HG03039 (cell line): ENCODE results near the gene GTPBP3.
"Not testable (repeated sequence)": the region's sequence is repeated elsewhere in the genome, so short reads cannot be mapped to it uniquely, and the experiment has no call there.

Experiments used
- ATAC-seq: cut with Tn5 transposase; IDR thresholded peaks from one replicate; pipeline ENCODE4 v1.9.1; 2021; ENCODE audit warnings: mild to moderate bottlenecking, moderate library complexity; ENCODE audit not compliant: unreplicated experiment

The GTPBP3 gene

GRCh38 chr19:17340302-17340870, 3.0 kb downstream of the GTPBP3 start:
- ATAC-seq, result no peak

GRCh38 chr19:17340871-17341357, 3.6 kb downstream of the GTPBP3 start:
- no peak for ATAC-seq

GRCh38 chr19:17341386-17341785, 4.0 kb downstream of the GTPBP3 start:
- ATAC-seq, result no peak

- ATAC-seq, result no peak
Measured at GRCh38 chr19:17341845-17342244, 4.5 kb downstream of the GTPBP3 start.

GRCh38 chr19:17346109-17346671, 8.8 kb downstream of the GTPBP3 start:
- ATAC-seq, result no peak

GRCh38 chr19:17347361-17347760, 10.0 kb downstream of the GTPBP3 start:
- no peak for ATAC-seq

GRCh38 chr19:17347877-17348276, 10.5 kb downstream of the GTPBP3 start:
- ATAC-seq, result no peak

- ATAC-seq, result no peak
Measured at GRCh38 chr19:17348700-17349099, 11.3 kb downstream of the GTPBP3 start.

GRCh38 chr19:17351815-17352435, 14.6 kb downstream of the GTPBP3 start:
- no peak for ATAC-seq

- ATAC-seq, result no peak
Measured at GRCh38 chr19:17352608-17353280, 15.4 kb downstream of the GTPBP3 start.

GRCh38 chr19:17353386-17353785, 16.0 kb downstream of the GTPBP3 start:
- no peak for ATAC-seq

- ATAC-seq, result no peak
Measured at GRCh38 chr19:17357078-17357666, 19.8 kb downstream of the GTPBP3 start.

- no peak for ATAC-seq
Measured at GRCh38 chr19:17357724-17358123, 20.4 kb downstream of the GTPBP3 start.

GRCh38 chr19:17358395-17358794, 21.0 kb downstream of the GTPBP3 start:
- no peak for ATAC-seq

GRCh38 chr19:17359905-17360800, 22.8 kb downstream of the GTPBP3 start:
- ATAC-seq, result no peak

- ATAC-seq, result not testable (repeated sequence)
Measured at GRCh38 chr19:17363852-17364605, 26.7 kb downstream of the GTPBP3 start.

- no peak for ATAC-seq
Measured at GRCh38 chr19:17365361-17365760, 28.0 kb downstream of the GTPBP3 start.

GRCh38 chr19:17370026-17370587, 32.8 kb downstream of the GTPBP3 start:
- peak; percentile 70 for ATAC-seq

- ATAC-seq, result no peak
Measured at GRCh38 chr19:17376935-17377600, 39.7 kb downstream of the GTPBP3 start, which contains the start of gene PLVAP. Gene PLVAP (minus strand): TSS chr19:17377342. CDS start chr19:17377288, 54 bp downstream.
